Activated naive CD4-positive, alpha-beta T cell treated with Interleukin-2 at 50 U/mL for 16 hours (primary cell): ENCODE results near the gene TMX2.

Source experiments
- DNase-seq: peaks from one replicate; pipeline ENCODE4 v3.0.0-alpha.2; 2020

The TMX2 gene

DNA sequence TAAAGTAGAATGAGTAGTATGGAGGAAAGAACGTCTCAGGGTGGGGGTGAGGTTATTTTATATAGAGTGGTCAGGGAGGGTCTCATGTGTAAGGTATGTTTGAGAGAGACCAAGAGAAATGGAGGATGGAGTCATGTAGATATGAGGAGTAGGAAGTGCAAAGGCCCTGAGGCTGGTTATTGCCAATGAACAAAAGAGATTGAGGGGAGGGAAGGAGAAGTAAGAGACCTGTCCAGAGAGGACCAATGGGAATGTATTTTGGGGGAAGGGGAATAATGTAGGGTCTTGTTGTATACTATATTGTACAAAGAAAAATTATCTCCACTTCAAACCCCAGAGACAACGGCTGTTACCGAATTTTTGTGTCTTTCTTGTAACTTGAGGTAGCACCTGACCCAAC, 59.0 kb downstream of the TMX2 start:
- DNase-seq, result no peak

DNA sequence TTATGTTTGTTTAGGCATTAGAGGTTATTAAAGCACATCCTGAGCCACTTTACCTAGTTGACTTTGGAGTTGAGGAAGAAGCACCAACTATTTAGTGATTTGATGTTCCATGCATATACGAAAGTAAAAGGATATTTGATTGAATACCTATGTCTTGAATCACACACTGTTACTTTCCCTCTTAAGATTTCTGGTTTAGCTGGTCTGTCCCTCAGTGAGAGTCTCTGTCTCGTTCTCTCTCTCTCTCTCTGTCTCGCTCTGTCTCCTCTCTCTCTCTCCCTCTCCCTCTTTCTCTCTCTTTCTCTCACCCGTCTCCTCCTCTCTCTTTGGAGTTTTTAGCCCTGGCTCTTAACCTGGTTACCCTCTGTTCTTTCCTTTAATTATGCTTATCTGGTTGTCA, 60.2 kb downstream of the TMX2 start:
- no peak for DNase-seq

DNA sequence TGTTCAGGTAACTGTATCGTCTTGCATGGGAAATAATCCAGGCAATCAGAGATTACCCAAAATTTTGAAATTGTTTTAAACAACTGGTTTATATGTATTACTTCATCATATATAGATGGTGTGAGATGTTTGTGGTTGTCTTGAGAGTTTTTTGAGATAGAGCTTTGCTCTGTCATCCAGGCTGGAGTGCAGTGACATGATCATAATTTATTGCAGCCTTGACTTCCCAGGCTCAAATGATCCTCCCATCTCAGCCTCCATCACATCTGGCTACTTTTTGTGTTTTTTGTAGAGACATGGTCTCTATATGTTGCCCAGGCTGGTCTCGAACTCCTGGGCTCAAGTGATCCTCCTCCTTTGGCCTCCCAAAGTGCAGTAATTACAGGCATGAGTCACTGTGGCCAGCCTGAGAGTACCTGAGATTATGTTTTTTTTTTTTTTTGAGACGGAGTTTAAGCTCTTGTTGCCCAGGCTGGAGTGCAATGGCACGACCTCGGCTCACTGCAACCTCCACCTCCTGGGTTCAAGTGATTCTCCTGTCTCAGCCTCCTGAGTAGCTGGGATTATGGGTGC, 60.7 kb downstream of the TMX2 start:
- DNase-seq, result no peak

DNA sequence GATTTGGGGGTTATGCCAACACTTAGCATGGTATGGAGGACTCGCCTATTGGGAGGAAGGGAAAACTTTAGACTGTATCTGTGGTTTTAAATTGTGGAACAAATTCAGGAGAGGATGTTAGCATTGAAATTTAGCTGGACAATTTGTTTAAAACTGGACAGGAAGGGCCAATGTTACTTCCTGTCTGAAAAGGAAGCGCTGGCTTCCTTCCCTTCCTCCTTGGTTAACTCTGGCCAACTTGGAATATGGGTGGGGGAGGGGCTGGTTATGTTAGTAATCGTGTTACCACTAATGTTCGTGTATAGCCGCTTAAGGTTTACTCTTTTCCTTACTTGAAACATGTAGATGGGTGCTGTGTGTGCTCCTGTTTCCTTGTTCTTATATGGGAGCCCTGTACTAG, 63.1 kb downstream of the TMX2 start:
- DNase-seq, result no peak

DNA sequence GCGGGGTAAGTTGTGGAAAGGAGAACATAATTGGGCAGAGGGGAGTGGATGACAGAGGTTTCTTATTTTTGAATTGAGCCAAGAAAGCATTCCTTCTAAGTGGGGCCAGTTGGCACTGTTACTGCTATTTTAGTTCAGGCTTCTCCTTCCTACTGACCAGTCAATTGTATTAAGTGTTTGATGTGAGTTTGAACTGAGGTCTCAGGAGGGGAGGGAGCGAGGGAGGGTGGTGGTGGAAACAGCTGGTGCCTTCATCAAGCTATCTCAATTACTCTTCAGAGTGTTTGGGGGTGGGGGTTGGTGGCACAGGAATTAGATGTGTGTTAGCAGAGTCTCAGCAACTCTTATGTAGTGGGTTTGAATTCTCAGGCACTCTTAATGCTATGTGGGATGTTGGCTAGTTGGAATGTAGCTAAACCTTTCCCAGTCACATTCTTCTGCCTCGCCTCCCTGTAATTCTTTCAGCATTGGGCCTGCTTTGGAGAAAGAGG, 63.7 kb downstream of the TMX2 start:
- no peak for DNase-seq

DNA sequence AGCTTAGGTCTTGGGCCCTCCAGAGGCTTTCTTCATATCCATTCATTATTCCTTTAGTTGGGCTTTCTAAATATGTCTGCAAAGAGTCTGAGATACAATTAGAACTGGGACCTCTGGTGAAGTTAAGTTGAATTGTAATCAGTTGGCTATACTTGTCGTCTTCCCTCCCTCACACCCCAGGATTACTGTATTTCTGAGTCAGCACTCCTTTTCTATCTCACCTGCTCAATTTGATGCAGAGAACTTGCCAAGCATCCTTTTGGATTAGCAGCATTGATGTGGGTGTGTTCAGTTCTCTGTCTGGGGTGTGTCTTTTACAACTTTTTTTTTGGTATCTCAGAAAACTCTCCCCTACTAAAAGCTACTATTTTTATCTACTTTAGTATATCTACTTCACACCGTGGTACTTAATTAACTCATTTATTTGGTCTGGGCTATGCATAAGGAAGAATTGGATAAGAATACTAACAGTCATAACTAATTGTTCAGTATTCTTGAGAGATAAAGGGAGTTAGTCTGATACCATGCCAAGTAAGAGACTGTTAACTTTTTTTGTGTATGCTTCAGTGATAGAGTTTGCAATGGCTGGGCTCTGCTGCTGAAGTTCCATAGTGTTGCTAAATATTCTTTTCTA, 64.3 kb downstream of the TMX2 start:
- no peak for DNase-seq

DNA sequence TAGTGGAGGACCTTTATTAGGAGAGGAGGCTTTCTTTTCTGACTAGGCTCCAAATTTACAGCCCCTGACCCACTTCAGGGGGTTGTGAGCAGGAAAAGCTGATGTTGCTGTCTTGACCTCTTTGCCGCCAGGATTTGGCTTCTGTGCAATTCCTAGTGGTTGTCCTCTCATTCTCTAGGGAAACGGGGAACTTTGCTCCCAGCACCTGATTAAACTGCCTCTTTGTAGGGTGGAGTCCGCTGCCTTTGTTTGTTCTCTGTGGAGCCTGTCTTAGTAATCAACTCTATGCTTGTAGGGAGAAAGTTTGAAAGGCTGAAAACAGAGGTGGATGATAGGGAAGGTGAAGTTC, 65.5 kb downstream of the TMX2 start:
- no peak for DNase-seq

DNA sequence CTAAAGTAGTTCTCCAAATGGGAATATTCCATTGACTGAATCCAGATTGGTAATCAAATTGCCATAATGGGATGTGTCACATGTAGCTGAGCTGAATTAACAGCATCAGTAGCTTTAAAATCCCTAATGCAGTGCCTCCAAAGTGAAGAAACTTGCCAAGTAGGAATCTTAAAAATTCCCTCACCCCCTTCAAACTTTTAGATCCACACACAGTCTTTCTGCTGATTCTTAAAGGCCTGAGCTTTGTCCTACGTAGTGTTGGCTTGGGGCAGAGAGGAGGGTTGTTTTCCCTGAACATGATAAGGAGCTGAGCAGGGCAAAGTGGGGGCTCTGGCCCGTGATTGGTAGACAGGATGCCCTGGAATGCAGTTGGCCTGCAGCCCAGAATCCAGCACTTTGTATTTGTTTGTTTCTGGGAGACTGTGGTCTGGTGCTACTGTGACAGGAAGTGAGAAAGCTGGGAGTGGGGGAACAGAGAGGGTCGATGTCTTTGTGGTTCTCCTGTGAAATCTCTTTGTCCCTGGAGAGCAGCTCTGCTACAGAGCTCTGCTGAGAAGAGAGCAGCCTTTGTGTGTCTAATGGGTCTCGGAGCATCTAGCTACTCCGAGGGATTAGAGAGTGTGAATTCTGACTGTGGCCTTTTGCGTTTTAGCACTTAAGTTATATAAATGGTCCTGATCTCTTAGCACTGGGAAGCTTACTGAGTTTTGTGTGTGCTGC, 66.1 kb downstream of the TMX2 start:
- DNase-seq, result no peak

DNA sequence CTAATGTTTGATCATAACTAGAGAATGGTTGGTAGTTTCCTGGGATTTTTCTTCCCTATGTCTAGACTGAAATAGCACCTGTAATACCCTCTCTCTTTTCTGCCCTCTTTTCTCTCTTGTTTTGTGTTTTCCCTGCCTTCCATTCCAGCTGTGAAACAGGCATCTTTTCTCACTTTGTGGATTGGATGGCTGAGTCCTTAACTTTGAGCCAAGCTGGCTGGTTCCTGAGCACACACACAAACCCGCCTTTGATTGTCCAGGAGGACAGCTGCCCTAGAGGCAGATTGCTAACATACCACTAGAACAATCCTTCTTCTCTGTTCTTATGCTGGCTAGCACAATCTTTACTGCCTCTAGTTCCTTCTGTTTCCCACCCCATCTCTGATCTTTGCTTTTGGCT, 66.9 kb downstream of the TMX2 start:
- no peak for DNase-seq

DNA sequence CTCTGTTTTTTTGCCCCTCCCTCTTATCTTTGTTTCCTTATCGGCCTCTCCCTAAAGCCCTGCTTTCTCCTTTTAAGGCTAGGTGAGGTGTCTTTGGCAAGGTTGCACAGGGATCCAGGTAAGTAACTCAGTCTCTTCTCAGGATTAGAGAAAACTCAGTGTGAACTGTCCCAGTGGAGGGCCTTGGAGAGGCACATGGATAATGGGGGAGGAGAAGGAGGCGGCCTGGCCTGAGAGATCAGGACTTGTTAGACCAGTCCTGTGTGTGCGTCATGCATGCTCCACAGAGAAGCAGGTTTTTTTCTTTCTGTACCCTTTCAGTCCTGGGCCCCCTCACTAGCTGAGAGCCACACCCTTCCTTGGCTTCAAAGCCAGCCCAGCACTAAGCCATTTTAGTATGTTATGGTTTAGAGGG, 69.1 kb downstream of the TMX2 start:
- DNase-seq, result no peak

DNA sequence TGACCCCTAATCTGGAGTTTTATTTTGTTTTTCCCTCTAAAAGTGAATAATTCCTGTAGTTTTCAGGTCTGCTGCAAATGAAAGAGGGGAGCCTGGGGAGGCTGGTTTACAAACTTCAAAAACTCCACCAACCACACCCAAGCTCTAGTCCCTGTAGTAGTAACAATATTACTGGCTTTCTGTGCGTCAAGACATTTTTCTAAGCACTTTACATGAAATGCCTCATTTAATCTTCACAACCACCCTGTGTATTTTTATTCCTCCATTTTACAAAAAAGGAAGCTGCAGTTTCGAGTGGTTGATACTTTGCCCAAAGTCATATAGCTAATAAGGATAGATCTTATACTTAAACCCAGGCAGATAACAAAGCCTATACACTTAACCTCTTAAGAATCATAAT, 72.7 kb downstream of the TMX2 start:
- no peak for DNase-seq

DNA sequence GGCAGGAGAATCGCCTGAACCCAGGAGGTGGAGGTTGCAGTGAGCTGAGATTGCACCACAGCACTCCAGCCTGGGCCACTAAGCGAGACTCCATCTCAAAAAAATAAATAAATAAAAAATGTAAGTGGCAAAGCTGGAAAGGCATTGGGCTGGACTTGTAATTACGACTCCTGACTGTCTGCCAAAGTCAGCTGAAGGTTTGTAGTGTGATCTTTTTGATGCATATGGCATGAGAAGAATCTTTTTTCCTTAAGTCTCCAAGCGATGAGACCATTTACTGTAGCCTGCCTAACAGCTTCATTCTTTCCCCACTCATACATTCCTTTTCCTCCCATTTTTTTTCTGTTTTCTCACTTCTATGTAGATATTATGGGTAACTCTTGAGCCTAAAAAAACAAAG, 74.0 kb downstream of the TMX2 start:
- DNase-seq, result no peak

DNA sequence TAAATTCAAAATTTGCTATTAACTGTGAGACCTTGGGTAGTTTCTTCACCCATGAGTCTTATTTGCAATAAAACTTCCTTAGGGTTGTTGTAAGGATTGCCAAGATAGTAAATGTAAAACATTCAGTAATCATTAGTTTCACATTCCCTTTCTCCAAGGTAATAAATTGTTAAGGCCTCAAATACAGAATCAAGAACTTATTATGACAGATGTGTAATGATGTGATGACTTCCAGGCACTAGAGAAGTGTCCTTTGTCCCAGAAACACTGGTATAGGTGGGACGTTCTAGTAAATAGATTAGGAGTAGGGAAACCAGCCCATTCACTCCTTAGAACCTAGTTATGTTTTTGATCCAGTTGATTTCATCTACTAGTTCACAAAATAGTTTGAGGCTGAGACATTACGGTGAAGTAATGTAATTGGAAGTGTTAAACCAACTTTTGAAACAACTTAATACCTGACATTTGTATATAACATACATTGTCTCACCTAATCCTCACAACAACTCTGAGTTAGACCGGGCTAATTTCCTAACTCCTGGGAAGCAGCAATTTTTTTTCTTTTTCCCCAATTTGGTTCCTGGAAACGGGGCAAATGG, 74.7 kb downstream of the TMX2 start:
- DNase-seq, result no peak

DNA sequence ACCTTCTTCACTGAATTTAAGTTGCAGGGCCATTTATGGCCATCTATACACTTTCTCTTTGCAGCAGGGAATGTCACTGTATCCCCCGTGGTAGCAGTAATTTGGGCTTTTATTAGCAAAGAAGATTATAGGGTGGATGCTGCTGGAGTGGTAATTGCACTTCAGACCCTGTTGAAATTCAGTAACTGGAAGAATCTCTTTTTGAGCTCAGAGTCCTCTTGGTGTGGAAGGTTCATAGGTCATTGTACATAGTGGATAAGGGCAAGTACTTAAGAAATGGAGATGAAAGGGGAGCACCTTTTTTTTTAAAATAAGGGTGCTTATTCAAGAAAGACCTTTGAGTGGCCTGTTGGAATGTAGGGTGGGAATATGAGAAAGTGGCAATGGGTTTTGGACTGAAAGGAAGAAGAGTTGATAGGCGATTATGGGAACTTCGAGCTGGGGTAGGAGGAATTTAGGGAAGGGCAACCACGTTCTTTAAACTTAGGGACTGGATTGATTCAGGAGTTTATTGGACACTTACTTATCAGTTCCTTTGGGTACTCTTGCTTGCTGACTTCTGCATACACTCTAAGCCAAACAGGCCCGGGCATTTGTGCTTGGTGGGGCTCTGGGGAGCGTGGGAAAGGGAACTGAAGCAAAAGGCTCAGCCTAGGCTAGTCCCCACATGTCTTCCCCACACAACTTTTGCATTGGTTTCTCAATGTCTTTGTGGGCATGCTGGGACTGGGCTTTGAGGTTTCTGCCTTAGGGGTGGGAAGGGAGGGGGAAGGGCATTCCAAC, 75.7 kb downstream of the TMX2 start:
- DNase-seq, result no peak

DNA sequence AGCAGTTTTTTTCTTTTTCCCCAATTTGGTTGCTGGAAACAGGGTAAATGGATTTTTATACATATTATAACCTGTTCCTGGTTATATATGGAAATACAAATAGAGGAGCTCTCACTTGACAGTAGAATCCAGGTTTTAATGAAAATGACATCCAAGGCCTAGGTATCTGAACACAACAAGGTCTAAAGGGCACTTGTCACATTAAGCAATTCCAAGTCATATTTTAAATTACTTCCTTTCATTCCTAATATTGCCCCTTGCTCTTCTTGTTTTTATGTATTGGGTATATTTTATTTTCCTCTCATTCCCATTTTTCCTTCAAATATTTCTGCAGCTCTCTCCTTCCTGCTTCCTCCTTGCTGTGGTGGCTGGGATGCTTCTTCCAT, 76.3 kb downstream of the TMX2 start:
- DNase-seq, result no peak
